Tibial artery (tissue), 4 donors: ENCODE measurements around the gene UNC5CL.
"Not testable (repeated sequence)": the region's sequence is repeated elsewhere in the genome, so short reads cannot be mapped to it uniquely, and the experiment has no call there.

ENCODE experiments used
- DNase-seq, 2 donors: peaks; one replicate each; pipeline ENCODE4 v3.0.0-alpha.2; 2019
- H3K27ac ChIP-seq, 2 donors: fragments of 200-600 bp; sonication (generic) in 1 of 2; 1 replicate in 1 of 2; 2 replicates in 1 of 2; pipeline ENCODE4 v1.5.1; 2018 to 2019; ENCODE audit warnings: mild to moderate bottlenecking in 1 of 2
- H3K27me3 ChIP-seq, 2 donors: fragments of 200-600 bp; sonication (generic) in 1 of 2; one replicate each; pipeline versions ENCODE4 v1.5.1 to v1.6.0; 2016 to 2019
- H3K36me3 ChIP-seq, 3 donors: fragments of 200-600 bp; sonication (generic) in 2 of 3; one replicate each; pipeline ENCODE4 v1.5.1; 2016 to 2019; ENCODE audit warnings: mild to moderate bottlenecking in 2 of 3
- H3K4me1 ChIP-seq, 4 donors: fragments of 200-600 bp; sonication (generic) in 2 of 4; 1 replicate in 3 of 4; 2 replicates in 1 of 4; pipeline ENCODE4 v1.5.1; 2016 to 2019
- H3K4me3 ChIP-seq, 2 donors: fragments of 200-600 bp; sonication (generic) in 1 of 2; 1 replicate in 1 of 2; 2 replicates in 1 of 2; pipeline ENCODE4 v1.5.1; 2018 to 2019; ENCODE audit warnings: mild to moderate bottlenecking in 2 of 2
- H3K9me3 ChIP-seq, 3 donors: fragments of 200-600 bp; sonication (generic) in 1 of 3; one replicate each; pipeline ENCODE4 v1.5.1; 2016 to 2019
- CTCF ChIP-seq, 2 experiments: fragments of 200-600 bp in 1 of 2; fragments of 450-650 bp in 1 of 2; IDR thresholded peaks; one replicate each; pipeline ENCODE4 v1.5.1; 2017 to 2019; ENCODE audit warnings: antibody characterized with exemption in 2 of 2, mild to moderate bottlenecking in 1 of 2, moderate library complexity in 1 of 2
- intact Hi-C: fragments of 100-400 bp; cut with DNase I; formaldehyde crosslinking; loops from one replicate; pipeline ENCODE4 v1.15.0; 2023; ENCODE audit warnings: low total_unique reads

Gene UNC5CL

GRCh38 chr6:41009669-41010068 lies 29.4 kb downstream of the UNC5CL start:
- intact Hi-C loops = loop anchor here (10.0 kb wide), 1 partner anchor 55 kb away; no protein-coding TSS in a partner anchor
- no peaks in the 10 kb centered on the region for H3K4me1 ChIP-seq
- no peak for TF ChIP-seq CTCF (IDR thresholded peaks at IDR 0.05)

GRCh38 chr6:41008011-41008410 lies 31.0 kb downstream of the UNC5CL start:
- H3K27ac ChIP-seq = no peak overlapping the region
- no peak for TF ChIP-seq CTCF (IDR thresholded peaks at IDR 0.05)
- no peaks in the 10 kb centered on the region for H3K4me1 ChIP-seq
- H3K36me3 ChIP-seq = no peaks in the 10 kb centered on the region
- no peak for DNase-seq
- no peak overlapping the region for H3K4me3 ChIP-seq
- H3K27me3 ChIP-seq = peaks cover 0 to 4% of the 10 kb centered on the region in 2 donors
- no peaks in the 10 kb centered on the region for H3K9me3 ChIP-seq
- intact Hi-C loops = loop anchor here (10.0 kb wide), 1 partner anchor 57 kb away; no protein-coding TSS in a partner anchor

More at GRCh38 chr6:41009669-41010068, 29.4 kb downstream of the UNC5CL start:
- Histone ChIP-seq H3K27me3 (no peaks in the 10 kb centered on the region), H3K27ac (no peak overlapping the region), H3K36me3 (no peaks in the 10 kb centered on the region), H3K4me3 (no peak overlapping the region), H3K9me3 (no peaks in the 10 kb centered on the region)
- no peak for DNase-seq

DNA sequence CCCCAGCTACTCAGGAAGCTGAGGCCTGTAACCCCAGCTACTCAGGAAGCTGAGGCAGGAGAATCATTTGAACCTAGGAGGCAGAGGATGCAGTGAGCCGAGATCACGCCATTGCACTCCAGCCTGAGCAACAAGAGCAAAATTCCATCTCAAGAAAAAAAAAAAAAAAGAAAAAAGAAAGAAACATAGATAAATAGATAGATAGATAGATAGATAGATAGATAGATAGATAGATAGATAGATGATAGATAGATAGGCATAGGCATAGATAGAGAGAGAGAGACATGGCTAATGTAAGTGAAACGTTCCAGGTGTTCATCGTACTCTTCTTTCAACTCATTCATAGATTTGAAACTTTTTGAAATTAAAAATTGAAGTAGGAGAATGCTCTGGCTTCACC lies 32.0 kb downstream of the UNC5CL start:
- H3K36me3 ChIP-seq = not testable (repeated sequence)

DNA sequence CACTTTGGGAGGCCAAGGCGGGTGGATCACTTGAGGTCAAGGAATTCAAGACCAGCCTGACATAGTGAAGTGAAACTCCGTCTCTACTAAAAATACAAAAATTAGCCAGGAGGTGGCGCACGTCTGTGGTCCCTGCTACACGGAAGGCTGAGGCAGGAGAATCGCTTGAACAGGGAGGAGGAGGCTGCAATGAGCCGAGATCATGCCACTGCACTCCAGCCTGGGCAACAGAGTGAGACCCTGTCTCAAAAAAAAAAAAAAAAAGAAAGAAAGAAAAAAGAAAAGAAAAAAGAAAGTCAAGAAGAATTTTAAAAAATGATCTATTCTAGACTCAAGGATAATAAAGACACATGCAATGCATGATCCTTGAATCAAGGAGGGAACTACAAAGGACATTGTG lies 32.8 kb downstream of the UNC5CL start:
- not testable (repeated sequence) for H3K36me3 ChIP-seq, H3K27ac ChIP-seq, H3K4me1 ChIP-seq, H3K27me3 ChIP-seq, H3K9me3 ChIP-seq, H3K4me3 ChIP-seq
- peak; percentile 63 for TF ChIP-seq CTCF (IDR thresholded peaks at IDR 0.05)
- intact Hi-C loops = loop anchor here (10.0 kb wide), 1 partner anchor 59 kb away; no protein-coding TSS in a partner anchor
- DNase-seq = peak in 1 of 2 donors; percentile 58

More for the DNA sequence above, 32.0 kb downstream of the UNC5CL start:
- intact Hi-C loops = loop anchor here (10.0 kb wide), 1 partner anchor 58 kb away; no protein-coding TSS in a partner anchor
- not testable (repeated sequence) for H3K27ac ChIP-seq, DNase-seq, H3K4me3 ChIP-seq, H3K4me1 ChIP-seq, H3K9me3 ChIP-seq, H3K27me3 ChIP-seq

DNA sequence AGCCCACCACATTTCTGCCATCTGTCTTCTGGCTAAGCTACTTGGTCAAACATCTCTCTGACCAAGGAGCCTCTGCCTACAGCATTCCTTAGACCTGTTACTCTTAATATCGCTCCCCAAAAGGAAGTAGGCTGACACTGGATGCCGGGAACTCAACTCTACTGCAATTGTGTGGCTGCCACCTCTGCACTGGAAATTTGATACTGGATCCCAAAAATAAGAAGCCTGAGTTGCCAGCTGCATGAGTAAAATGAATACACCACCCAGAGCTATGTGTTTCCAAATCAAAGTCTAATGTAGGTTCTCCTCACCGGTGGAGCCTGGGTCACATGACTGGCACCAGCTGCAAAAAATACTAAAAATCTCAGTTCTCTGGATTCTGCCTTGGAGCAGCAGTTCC lies 36.9 kb downstream of the UNC5CL start:
- H3K4me1 ChIP-seq = no peaks in the 10 kb centered on the region
- no peak overlapping the region for H3K4me3 ChIP-seq
- no peak for TF ChIP-seq CTCF (IDR thresholded peaks at IDR 0.05)
- intact Hi-C loops = loop anchor here (10.0 kb wide), 1 partner anchor 63 kb away; no protein-coding TSS in a partner anchor
- H3K9me3 ChIP-seq = no peaks in the 10 kb centered on the region
- DNase-seq = no peak
- H3K27ac ChIP-seq = no peak overlapping the region
- peaks cover 0 to 7% of the 10 kb centered on the region in 2 donors for H3K27me3 ChIP-seq
- H3K36me3 ChIP-seq = no peaks in the 10 kb centered on the region

- H3K9me3 ChIP-seq = no peaks in the 10 kb centered on the region
- H3K4me3 ChIP-seq = no peak overlapping the region
- no peak for DNase-seq
- H3K27me3 ChIP-seq = peaks cover 0 to 7% of the 10 kb centered on the region in 2 donors
- no peak for TF ChIP-seq CTCF (IDR thresholded peaks at IDR 0.05)
- no peaks in the 10 kb centered on the region for H3K4me1 ChIP-seq
- no peak overlapping the region for H3K27ac ChIP-seq
- H3K36me3 ChIP-seq = no peaks in the 10 kb centered on the region
- intact Hi-C loops = loop anchor here (10.0 kb wide), 1 partner anchor 65 kb away; no protein-coding TSS in a partner anchor
Measured at GRCh38 chr6:41000248-41000647, 38.8 kb downstream of the UNC5CL start.
